ENCODE data around the gene DOK4.

Gene DOK4

DNA sequence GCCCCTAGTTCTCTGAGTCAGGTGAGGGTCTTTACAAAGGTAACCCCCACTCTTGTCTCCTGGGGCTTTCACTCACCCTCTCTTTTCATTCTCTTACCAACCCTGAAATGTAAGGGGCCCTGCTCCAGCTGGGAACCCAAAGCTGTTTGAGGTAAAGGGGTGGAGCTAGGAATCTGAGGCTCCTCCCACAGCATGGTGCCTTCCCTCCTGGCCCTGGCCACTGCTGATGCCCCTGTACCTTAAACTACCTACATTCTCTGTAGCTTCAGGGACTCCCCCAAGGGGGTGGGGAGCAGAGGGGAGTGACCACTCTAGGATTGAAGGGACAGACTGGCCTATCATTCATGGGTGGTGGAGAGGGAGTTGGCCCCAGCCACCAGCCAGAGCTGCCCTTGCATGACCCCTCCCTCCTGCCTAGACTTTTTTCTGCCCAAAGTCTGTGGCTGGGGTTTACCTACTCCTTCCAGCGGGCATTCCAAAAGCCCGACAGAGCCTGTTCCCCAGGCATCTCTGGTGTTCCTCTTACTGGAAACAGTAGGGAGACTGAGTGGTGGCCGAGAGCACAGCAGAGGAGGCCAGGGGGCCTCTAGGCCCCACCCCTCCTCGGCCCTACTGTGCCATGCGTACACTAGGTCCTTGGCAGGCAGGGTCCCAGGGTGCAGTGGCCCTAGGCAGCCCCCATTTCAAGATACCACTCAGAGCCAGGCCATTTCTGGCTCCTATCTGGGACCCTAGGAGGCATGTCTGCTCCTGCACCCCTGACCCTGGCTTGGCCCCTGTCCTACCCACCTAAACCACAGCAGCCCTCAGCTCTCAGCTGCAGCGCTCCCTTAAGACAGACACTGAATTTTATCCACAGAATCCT lies 9.5 kb downstream of the DOK4 start:
- no peak for DNase-seq

DNA sequence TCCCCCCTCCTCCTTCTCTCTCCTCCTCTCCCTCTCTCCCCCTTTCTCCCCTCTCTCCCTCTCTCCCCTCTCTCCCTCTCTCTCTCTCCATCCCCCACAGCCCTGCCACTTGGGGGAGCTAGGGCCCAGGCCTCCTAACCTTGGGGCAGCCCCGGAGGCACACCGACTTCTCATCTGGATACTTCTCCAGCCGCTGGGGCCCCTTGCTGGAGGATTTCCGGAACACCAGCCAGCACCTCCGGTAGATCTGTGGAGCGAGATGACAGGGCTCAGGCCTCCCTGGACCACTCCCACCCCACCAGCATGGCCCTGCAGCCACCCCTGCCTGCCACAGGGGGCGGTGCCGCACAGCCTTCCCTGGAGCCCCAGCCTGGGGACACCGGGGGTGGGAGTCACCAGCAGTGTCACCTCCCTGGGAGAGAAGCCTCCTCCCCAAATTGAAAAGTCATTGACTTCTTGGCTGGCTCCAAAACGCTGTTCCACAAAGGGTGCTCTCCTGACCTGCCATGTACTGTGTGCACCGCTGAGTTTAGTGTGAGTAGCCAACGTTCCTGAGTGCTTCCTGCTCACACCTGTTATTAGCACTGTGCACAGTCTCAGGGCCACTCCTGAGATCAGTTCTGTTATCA lies 10.5 kb downstream of the DOK4 start:
- peak; percentile 69 for DNase-seq

DNA sequence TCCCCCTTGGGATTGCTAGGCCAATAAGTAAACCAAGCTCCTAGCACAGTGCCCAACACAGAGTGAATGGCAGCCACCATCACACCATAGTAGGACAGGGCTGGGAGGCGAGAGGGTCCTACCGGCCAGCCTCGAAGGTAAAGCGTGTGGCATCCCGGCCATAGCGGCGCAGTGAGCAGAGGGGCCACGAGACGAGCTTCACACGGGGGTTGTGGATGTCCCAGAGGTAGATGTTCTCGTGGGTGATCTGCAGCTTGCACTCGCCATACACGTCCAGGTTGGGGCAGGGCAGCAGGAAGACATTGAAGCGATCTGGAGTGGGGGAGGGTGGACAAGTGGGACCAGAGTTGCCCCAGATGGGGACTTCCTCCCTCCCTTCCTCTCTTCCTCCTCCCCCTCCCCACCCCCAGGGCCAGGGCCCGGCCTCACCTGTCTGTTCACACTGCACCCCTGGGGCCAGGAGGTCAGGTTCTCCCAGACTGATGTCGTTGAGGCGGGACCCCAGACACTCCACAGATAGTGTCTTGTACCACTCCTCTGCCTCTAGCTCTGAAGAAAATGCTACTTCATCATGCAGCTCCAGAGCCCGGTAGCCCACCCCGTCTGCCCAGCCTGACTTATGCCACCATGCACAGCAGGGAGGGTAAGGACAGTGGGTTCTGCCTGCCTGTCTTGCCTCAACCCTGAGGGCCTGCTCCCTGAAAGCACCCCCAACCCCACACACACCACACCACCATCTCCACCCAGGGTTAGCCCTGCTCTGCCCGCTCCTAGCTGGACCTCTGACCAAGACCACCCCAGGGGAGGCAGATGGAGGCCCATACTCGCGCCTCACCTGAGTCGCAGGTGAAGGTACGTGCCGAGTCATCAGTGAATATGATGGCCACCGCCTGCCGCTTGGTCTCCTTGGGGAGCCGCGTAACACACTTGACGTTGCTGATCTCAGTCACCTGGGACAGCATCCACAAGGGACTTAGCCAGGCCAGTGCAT lies 11.3 kb downstream of the DOK4 start:
- DNase-seq: no peak

DNA sequence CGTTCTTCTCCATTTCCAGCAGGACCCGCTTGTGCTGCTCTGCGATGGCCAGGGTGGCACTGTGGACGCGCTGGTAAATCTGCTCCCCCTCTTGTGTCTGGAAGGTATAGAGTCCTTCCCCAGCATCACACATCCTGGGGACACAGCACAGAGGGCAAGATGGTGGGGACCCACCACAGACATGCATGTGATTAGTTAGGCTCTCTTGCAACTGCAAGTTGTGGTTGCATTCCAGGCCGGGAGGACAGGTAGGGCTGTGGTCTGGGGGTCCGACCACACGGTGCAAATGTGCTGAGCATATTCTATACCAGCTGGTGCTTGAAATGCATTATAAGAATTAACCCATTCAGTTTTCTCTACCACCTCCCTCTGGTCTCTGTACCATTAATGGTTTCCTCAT lies 12.4 kb downstream of the DOK4 start:
- no peak for DNase-seq

DNA sequence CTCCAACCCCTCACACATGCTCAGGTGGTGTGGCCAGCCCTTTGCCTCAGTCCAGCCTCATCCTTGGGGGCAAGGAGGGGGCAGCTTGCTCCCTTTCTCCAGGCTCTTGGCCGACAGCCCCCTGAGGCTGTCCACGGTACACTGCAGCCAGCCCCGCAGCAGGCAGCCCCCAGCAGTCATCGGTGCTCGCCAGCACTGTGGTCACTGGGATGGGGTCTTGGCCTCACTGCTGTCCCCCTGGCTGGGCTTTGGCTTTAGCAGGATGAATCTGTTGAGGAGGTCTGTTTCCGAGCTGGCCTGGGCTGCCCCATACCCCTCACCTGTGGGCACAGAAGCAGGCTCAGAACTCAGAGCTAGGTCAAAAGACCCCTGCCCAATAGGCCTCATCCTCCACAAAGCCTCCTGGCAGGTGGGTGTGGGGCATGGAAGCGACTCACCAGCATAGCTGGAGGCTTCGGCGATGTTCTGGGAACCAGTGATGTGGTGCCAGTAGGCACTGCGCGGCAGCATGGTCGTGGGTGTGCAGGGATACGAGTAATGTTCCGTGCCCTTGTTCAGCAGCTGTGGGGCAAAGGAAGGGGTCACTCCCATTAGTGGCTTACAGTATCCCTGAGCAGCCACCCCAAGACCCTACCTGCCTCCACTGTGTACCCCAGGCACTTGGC lies 13.0 kb downstream of the DOK4 start:
- no peak for DNase-seq

DNA sequence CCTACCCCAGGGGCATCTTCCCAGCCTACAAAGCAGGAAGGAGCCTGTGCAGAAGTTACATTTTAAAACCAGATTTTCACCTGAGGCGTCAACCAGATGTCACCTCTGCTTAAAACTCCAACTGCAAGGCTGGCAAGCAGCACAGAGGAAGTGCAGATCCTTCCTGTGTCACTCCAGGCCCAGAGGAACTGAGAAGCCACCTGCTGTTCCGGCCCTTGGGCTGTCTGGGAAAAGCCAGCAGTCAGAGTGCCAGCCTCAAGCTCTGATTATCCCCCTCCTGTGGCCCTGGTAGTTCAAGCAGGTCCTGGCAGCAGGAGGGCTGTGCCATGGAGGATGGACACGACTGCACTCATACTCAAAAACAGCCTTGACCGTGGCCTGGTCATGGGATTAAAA lies 13.6 kb downstream of the DOK4 start:
- DNase-seq: no peak

DNA sequence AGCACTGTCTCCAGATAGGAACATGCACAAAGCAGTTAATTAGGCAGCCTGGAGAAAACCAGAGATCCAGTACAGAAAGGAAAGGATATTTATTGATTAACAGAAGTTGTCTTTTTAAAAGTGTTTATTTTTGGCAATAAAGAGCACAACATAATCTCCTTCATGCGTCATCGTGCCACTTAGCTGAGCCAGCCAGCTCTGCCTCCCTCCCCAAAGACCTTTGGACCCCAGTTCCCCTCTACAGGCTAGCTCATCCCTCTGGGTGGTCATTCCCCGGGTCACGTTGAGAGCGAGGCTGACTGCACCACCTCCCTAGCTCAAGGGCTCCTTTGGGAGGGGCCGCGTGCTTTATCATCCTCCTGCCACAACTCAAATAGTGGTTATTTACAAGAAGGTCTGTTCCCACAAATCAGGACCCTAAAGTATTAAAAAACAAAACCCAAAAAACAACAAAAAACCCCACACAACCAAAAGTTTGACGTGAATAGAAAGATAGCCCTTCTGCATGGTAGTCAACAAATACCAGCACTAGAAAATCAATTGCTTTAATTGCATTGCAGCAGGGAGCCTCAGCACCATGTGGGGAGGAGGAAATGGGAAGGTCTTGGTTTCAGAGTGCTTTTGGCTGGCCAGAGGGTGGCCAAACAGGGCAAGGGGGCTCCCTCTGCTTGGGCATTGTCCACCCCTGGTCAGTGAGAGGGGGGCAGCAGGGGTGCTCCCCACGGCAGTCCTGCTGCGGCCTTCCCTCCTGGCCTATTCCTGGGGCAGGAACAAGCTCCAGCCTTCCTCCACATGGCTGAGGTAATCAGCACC lies 14.2 kb downstream of the DOK4 start:
- DNase-seq: no peak

DNA sequence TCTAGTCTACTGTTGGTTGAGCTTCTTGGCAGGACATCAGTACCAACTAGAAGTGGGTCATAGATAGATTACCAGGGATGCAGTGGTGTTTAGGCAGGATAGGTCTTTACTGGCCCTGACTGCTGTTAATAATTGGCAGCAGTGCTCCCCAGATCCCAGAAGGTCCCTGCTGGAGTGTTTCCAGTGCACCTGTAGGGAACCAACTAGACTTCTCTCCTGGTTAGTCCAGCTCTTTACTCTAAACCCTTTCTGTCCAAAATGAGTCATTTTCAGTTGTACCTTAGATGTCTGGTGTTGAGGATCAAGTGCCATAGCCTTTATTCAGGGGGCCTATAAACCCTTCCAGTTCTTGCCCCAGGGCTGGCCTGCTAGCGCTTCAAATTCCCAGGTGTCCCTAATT lies 15.1 kb downstream of the DOK4 start:
- no peak for DNase-seq

DNA sequence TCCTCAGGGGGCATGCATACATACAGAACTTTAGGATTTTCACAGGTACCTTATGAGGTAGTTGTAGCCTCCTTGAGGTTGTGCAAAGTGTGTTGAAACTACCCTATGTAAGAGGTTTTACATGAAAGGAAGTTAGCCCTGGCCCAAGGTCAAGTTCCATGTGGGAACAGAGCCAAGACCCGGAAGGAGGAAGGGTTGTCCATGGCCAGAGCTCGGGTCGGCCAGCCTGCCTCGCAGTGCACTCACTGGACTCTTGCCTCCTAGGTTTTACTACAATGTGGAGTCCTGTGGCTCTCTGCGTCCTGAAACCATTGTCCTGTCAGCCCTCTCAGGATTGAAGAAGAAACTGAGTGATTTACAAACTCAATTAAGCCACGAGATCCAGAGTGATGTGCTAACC lies 15.6 kb downstream of the DOK4 start:
- no peak for DNase-seq

DNA sequence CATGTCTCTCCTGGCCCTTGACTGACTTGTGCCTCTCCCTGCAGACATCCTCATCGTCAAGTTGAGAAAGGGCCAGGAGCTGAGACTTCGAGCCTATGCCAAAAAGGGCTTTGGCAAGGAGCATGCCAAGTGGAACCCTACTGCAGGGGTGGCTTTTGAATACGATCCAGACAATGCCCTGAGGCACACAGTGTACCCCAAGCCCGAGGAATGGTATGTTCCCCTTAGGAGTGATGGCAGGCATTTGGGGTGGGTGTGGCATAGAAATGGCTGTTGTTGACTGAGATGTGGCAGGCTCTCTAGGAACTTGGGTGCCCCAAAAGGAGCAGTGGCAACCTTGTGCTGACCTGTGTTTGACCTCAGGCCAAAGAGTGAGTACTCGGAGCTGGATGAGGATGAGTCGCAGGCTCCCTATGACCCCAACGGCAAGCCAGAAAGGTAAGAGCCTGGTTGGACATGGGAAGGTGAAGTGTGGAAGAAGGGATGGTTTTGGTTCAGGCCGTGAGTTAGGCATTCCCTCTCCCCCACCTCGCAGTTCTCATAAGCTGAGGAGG lies 16.3 kb downstream of the DOK4 start:
- no peak for DNase-seq

DNA sequence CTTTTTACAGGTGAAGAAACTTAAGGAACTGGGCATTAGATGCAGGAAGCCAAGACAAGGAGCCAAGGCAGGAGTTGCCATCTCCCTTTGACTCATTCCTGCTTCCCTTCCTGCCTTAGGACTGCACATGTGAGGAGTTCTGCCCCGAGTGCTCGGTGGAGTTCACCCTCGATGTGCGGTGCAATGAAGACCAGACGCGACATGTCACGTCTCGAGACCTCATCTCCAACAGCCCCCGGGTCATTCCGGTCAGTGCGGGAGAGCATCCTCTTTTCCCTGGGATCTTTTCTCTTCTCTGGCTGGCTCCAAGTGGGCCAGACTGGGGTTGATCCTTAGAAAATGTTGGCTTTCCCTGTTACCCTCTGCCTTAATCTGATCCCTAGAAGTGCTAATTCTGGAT lies 17.2 kb downstream of the DOK4 start:
- no peak for DNase-seq

DNA sequence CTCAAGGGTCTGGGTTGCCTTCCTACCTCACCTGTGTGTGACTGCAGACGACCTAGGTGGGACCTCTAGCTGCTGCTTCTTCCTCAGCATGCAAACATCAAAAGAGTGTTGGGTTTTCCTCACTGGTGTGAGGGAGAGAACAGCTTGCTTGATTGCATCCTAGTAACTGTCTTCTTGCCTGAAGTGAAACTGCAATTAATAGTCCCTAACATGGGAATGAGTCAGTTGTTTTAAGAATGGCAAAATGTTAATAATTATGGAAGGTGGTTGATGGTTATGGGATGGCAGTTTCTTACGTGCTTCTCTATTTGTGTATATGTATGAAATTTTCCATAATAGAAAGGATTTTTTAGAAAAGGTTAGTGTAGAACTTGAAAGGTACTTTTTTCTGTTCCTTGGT lies 17.9 kb downstream of the DOK4 start:
- DNase-seq: no peak

DNA sequence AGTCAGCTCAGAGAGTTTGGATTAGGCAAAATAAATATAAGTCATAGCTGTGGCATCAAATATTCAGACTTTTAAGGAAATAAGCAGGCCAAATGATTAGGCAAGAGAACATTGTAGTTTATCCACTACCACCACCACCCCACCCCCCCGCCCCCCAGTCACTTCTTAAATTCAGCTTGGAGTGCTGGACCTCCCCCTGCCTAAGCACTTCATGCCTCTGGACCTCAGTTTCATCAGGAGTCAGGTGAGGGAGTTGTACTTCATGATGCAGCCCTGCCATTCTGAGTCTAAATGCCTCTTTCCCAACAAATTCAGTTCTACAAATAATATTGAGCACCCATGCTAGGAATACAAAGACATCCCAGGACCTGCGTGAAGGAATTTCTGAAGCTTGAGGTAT lies 21.8 kb downstream of the DOK4 start:
- DNase-seq: no peak

DNA sequence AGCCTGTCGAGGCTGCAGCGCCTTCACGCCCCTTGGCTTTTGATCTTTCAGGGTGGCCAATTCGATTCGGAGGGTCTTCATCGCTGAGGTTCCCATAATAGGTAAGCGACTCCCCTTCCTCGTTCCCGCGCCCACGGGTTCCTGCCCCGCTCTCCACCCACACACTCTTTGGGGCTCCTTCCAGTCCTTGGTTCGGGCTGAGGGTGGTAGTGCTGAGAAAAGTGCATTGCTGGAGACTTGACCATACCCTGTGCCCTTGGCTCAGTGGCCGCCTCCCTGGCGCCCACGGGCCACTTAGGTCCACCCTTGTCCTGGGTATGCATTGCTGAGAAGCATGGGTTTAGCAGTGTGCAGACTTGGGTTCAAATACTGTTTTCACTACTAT lies 23.3 kb downstream of the DOK4 start:
- DNase-seq: no peak

DNA sequence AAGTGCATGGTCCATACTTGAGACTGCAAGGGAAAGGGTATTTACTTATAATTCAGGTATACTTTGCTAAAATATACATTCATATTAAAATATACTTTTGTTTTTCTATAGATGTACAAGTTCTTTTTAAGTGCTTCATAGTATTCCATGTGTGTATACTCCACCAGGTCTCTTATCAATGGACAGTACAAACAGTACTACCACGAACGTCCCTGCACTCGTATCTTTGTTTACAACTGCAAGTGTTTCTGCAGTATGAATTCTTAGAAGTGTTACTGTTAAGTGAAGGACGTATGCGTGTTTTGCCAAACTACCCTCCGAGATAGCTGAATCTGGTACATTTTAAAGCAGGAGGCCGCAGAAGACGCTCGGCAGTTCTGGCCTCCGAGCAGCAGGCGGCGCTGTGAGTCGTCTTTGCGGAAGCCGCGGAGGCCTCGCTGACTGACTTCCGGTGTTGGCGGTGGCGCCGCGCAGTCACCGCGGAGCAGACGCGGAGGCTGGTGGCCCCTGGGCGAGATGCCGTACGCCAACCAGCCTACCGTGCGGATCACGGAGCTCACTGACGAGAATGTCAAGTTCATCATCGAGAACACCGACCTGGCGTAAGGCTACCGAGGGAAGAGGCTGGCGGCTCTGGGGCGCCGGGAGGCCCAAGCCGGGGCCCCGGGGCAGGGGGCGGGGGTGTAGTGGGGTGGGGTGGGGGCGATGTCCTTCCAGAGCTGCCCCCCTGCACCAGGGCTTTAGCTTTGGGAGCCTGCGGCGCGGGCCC lies 23.9 kb downstream of the DOK4 start, which contains the start of gene POLR2C:
TSS of gene POLR2C (plus strand) at position 471 of the 769 bp plus-strand sequence. CDS start at position 517, 46 bp downstream.
- DNase-seq: peak; percentile 93

DNA sequence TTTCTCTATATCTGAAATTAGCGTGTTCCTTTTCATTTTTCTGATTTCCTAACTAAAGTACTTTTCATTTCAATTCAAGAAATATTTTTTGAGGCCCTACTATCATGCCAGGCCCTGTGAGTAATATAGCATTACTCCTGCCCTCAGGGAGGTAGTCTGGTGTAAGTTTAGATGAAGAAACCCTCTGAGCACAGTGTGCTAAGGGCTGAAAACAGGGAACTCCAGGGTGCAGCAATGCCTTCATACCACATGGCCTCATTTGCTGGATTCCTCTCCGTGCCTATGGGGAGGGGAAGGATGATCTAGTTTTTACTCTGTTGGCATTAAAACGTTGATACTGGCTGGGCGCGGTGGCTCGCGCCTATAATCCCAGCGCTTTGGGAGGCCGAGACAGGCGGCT lies 34.3 kb downstream of the DOK4 start:
- DNase-seq: no peak

DNA sequence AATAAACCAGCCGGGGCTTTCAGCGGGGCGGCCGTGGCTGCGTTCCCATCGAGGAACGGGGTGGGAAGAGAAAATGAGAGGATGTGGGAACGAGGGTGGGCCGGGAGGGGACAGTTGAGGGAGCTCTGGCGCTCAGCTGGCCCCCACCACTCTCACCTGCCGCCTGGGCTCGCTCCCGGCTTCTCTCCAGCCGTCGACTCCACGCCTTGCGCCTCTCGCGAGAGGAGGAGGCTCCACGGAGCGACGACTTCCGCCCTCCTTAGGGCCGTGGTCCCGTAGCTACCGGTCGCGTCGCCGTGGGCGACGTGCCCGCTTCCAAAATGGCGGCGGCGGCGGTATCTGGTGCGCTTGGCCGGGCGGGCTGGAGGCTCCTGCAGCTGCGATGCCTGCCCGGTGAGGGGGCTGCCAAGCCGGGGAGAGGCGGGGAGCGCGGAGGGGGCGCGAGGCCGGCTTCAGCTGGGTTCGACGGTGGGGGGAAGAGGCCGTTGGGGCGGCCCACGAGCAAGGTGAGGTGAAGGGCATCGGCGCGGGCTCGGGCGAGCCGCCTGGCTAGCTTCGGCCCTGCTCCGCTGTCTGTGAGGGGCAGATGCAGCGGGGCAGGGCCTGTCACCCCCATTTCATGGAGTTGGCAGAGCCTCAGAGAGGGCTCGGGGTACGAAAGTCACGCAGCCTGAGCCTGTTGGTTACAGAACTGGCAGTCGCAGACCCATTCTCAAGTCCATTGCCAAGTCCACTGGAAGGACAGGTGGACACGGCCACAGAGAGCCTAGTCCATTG lies 38.9 kb downstream of the DOK4 start, which contains the start of the genes CIAPIN1 and COQ9:
TSS of gene CIAPIN1 (minus strand) at position 200 of the 777 bp plus-strand sequence. CDS start 6,457 bp downstream, outside the sequence.
TSS of gene COQ9 (plus strand) at position 294 of the 777 bp plus-strand sequence. CDS start at position 321, 27 bp downstream.
- DNase-seq: peak; percentile 97

DNA sequence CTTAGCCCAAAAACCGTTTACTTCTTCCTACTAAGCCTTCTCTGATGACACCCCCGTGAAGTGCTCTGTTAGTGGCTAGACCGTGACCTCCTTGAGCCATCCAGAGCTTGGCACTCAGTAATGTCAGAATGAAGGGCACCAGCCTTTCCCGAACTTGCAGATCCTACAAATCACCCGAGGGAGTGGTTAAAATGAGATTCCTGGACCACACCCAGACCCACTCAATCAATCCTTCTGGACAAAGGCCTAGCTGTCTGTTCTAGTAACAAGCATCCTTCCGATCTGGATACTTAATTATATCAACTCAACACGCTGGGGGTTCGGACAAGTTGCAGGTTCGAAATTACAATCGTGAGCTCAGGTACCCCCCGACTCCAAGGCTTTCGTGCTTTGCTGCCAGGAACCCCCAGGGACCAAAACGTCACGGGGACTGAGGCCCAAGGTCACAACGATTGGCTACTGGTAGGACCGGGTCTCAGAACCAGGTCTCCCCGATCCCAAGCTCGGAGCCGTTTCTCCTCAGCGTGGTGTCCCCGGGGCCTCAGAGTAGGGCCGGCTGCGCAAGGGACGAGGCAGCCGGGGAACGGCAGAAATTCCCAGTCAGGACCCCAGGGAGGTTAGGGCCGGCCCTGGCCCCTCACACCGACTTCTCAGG lies 39.6 kb downstream of the DOK4 start:
- DNase-seq: peak; percentile 84

DNA sequence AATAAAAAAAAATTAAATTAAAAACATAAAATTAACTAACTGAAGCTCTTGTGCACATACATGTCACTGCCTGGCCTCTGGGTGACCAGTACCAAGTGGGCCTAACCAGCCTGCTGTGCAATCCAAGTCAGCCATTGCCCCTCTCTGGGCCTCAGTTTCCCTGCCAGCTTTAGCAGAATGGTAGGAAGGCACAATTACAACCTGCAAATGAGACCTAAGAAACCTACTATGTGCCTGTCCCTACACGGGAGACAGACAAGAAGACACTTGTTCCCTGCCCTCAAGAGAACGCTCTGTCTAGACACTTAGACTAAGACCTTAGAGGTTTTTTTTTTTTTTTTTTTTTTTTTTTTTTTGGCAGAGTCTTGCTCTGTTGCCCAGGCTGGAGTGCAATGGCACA lies 40.8 kb downstream of the DOK4 start:
- no peak for DNase-seq
